Hematopoietic multipotent progenitor cell treated with erythropoietin and hydrocortisone succinate and interleukin-3 and kit ligand, for 15 days (in vitro differentiated cells): Measurements from ENCODE around the gene NXF2B.
"Not testable (repeated sequence)": the region's sequence is repeated elsewhere in the genome, so short reads cannot be mapped to it uniquely, and the experiment has no call there.

Experiments used
- DNase-seq: peaks from one replicate; pipeline ENCODE4 v3.0.0-alpha.2; 2015; ENCODE audit warnings: low spot score

The NXF2B gene

GRCh38 chrX:102439908-102440307 is at the start of gene NXF2B:
TSS of gene NXF2B (minus strand) at chrX:102440008. CDS start at chrX:102380036, 59,972 bp downstream.
- DNase-seq, result not testable (repeated sequence)

- not testable (repeated sequence) for DNase-seq
Measured at GRCh38 chrX:102478765-102479164, 39.0 kb upstream of the NXF2B start.

GRCh38 chrX:102471762-102472220 is 32.0 kb upstream of the NXF2B start, which contains the start of gene TCP11X2:
TSS of gene TCP11X2 (minus strand) at chrX:102471812.
- not testable (repeated sequence) for DNase-seq

- not testable (repeated sequence) for DNase-seq
Measured at GRCh38 chrX:102470215-102470614, 30.4 kb upstream of the NXF2B start.

- DNase-seq, result not testable (repeated sequence)
Measured at GRCh38 chrX:102458615-102459014, 18.8 kb upstream of the NXF2B start.

GRCh38 chrX:102414493-102414892 is 25.3 kb downstream of the NXF2B start:
- DNase-seq, result not testable (repeated sequence)

- DNase-seq, result peak; percentile 54
Measured at GRCh38 chrX:102345916-102346315, 93.9 kb downstream of the NXF2B start.

GRCh38 chrX:102341867-102342266 is 97.9 kb downstream of the NXF2B start:
- no peak for DNase-seq

GRCh38 chrX:102339312-102340298 is 100.2 kb downstream of the NXF2B start:
- DNase-seq, result no peak

GRCh38 chrX:102338162-102338561 is 101.6 kb downstream of the NXF2B start:
- no peak for DNase-seq
